Measurements from ENCODE around the gene FDX2. TPM values are rescaled to one million over a fixed set of nuclear protein-coding genes. Genes with fewer than 3 reads are reported as not detected.
A peak's percentile ranks its signal among the peaks of the same experiment; 100 is the strongest.

FDX2 gene
- total RNA-seq (10 to 100 TPM; 19.8 to 25.4 TPM), polyA plus RNA-seq (ENCODE audit: insufficient read length in 6 of 6) (10 to 100 TPM; 16.0 to 20.8 (median 19.3) TPM)
- long read RNA-seq, donor 1, transcript FDX2-202 (5 exons, 1,012 nt) = major isoform, 22 of 26 reads
- long read RNA-seq, donor 1, partial matches to known transcripts = 0 of 26 reads
- long read RNA-seq, donor 1, other reads (novel, unspliced or antisense) = 0 of 26 reads
- long read RNA-seq, donor 2, transcript FDX2-202 (5 exons, 1,012 nt) = major isoform, 10 of 12 reads
- long read RNA-seq, donor 2, partial matches to known transcripts = 0 of 12 reads
- long read RNA-seq, donor 2, other reads (novel, unspliced or antisense) = 0 of 12 reads
- long read RNA-seq, donor 3, transcript FDX2-202 (5 exons, 1,012 nt) = major isoform, 14 of 17 reads
- long read RNA-seq, donor 3, partial matches to known transcripts = 0 of 17 reads
- long read RNA-seq, donor 3, other reads (novel, unspliced or antisense) = 0 of 17 reads
- long read RNA-seq, donor 4, transcript FDX2-202 (5 exons, 1,012 nt) = major isoform, 19 of 34 reads
- long read RNA-seq, donor 4, transcript FDX2-203 (4 exons, 635 nt) = minor isoform, 8 of 34 reads
- long read RNA-seq, donor 4, partial matches to known transcripts = 5 of 34 reads
- long read RNA-seq, donor 4, other reads (novel, unspliced or antisense) = 0 of 34 reads
- long read RNA-seq, donor 5, transcript FDX2-202 (5 exons, 1,012 nt) = major isoform, 13 of 21 reads
- long read RNA-seq, donor 5, transcript FDX2-203 (4 exons, 635 nt) = minor isoform, 8 of 21 reads
- long read RNA-seq, donor 5, partial matches to known transcripts = 0 of 21 reads
- long read RNA-seq, donor 5, other reads (novel, unspliced or antisense) = 0 of 21 reads
- long read RNA-seq, donor 6, transcript FDX2-203 (4 exons, 635 nt) = minor isoform, 7 of 21 reads
- long read RNA-seq, donor 6, transcript FDX2-202 (5 exons, 1,012 nt) = major isoform, 14 of 21 reads
- long read RNA-seq, donor 6, partial matches to known transcripts = 0 of 21 reads
- long read RNA-seq, donor 6, other reads (novel, unspliced or antisense) = 0 of 21 reads
- long read RNA-seq, donor 7, transcript FDX2-202 (5 exons, 1,012 nt) = major isoform, 7 of 8 reads
- long read RNA-seq, donor 7, partial matches to known transcripts = 0 of 8 reads
- long read RNA-seq, donor 7, other reads (novel, unspliced or antisense) = 0 of 8 reads
- long read RNA-seq, donor 8, transcript FDX2-202 (5 exons, 1,012 nt) = major isoform, 16 of 18 reads
- long read RNA-seq, donor 8, partial matches to known transcripts = 0 of 18 reads
- long read RNA-seq, donor 8, other reads (novel, unspliced or antisense) = 0 of 18 reads
- long read RNA-seq, donor 9 = 0 reads
- long read RNA-seq, donor 10, transcript FDX2-202 (5 exons, 1,012 nt) = major isoform, 7 of 18 reads
- long read RNA-seq, donor 10, transcript FDX2-203 (4 exons, 635 nt) = minor isoform, 6 of 18 reads
- long read RNA-seq, donor 10, partial matches to known transcripts = 1 of 18 reads
- long read RNA-seq, donor 10, other reads (novel, unspliced or antisense) = 3 of 18 reads
- long read RNA-seq, donor 11 = 0 reads
- long read RNA-seq, donor 12, transcript FDX2-202 (5 exons, 1,012 nt) = major isoform, 10 of 16 reads
- long read RNA-seq, donor 12, transcript FDX2-203 (4 exons, 635 nt) = minor isoform, 5 of 16 reads
- long read RNA-seq, donor 12, partial matches to known transcripts = 0 of 16 reads
- long read RNA-seq, donor 12, other reads (novel, unspliced or antisense) = 0 of 16 reads

DNA sequence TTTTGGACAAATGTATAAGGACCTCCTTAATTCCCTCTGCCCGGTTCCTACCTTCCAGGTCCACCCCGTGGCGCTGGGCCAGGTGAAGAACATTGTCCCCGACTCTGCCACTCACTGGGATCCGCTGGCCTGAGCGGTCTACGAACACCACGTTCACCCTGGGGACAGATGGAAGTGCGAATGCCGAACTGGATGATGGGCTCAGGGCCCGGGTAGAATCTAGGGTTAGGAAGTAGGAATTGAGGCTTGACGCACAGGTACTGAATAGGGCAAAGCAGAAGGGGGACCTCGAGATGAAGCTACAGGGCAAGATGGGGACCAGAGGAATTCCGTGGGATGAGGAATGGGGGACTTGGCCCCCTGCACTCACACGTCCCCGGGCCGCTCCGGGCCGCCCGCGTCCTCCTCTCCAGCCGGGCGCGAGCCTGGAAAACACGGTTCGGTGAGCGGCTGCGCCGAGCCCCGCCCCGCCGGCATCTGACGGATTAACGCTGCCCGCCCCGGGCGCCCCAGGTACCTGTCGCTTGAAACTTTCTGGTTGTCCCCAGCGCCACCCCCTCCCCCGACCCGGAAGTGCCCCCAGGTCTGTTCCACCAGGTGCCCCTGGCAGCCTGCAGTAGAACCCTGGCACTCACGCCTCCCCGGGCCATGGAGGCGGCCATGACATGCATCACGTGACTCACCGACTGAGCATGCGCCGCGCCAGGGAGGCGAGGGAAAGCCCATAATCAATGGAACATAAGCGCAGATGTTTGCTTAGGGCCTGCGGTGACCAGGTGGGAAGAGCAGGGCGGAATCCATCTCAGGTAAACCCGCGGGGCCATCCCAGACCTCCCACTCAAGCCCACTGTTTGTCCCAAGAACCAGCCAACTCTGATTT is at the start of gene FDX2:
Gene FDX2 (minus strand): TSS at position 681 of the 880 bp plus-strand sequence. CDS start 19 bp downstream, at position 662.
- intact Hi-C loops (cut with DNase I) = no loop called here
- H3K27ac ChIP-seq = peak within 1 kb of the TSS; percentile 13 to 63
- H3K9me3 ChIP-seq = no peaks in the 10 kb centered on the region
- H3K4me1 ChIP-seq = peaks cover 4 to 19% of the 10 kb centered on the region in 2 donors
- DNase-seq (peak; percentile 79 to 97 (median 88)), ATAC-seq (peak; percentile 92)
- H3K27me3 ChIP-seq = no peaks in the 10 kb centered on the region
- TF ChIP-seq, protein P1, sequence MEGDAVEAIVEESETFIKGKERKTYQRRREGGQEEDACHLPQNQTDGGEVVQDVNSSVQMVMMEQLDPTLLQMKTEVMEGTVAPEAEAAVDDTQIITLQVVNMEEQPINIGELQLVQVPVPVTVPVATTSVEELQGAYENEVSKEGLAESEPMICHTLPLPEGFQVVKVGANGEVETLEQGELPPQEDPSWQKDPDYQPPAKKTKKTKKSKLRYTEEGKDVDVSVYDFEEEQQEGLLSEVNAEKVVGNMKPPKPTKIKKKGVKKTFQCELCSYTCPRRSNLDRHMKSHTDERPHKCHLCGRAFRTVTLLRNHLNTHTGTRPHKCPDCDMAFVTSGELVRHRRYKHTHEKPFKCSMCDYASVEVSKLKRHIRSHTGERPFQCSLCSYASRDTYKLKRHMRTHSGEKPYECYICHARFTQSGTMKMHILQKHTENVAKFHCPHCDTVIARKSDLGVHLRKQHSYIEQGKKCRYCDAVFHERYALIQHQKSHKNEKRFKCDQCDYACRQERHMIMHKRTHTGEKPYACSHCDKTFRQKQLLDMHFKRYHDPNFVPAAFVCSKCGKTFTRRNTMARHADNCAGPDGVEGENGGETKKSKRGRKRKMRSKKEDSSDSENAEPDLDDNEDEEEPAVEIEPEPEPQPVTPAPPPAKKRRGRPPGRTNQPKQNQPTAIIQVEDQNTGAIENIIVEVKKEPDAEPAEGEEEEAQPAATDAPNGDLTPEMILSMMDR (IDR thresholded peaks at IDR 0.05) = no peak
- H3K36me3 ChIP-seq = peaks cover 0 to 51% of the 10 kb centered on the region in 2 donors
- peak within 1 kb of the TSS; percentile 92 to 94 for H3K4me3 ChIP-seq

DNA sequence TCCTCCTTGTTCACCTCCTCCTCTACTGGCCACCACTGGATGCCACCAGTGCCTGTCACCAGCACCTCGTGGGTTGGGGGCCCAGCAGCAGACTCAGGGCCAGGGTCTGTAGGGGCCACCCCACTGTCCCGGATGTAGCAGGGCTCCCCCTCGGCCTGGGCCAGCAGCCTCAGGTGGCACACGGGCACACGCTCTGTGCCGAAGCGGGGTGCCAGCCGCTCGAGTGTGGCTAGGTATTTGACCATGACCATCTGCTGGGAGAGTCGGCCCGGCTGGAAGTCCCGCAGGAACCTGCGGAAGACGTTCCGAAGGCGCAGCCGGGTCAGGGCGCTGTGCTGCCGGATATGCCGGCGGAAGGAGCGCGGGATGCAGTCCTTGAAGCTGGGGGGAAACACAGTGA is 49.7 kb upstream of the FDX2 start:
- no peaks in the 10 kb centered on the region for H3K27me3 ChIP-seq
- DNase-seq = no peak
- TF ChIP-seq, protein P1 (IDR thresholded peaks at IDR 0.05) = no peak
- peaks cover 0 to 100% of the 10 kb centered on the region in 2 donors for H3K36me3 ChIP-seq
- no peak for ATAC-seq
- intact Hi-C loops (cut with DNase I) = no loop called here
- H3K9me3 ChIP-seq = no peaks in the 10 kb centered on the region
- no peaks in the 10 kb centered on the region for H3K4me1 ChIP-seq
- H3K4me3 ChIP-seq = no peak overlapping the region
- H3K27ac ChIP-seq = no peak overlapping the region

DNA sequence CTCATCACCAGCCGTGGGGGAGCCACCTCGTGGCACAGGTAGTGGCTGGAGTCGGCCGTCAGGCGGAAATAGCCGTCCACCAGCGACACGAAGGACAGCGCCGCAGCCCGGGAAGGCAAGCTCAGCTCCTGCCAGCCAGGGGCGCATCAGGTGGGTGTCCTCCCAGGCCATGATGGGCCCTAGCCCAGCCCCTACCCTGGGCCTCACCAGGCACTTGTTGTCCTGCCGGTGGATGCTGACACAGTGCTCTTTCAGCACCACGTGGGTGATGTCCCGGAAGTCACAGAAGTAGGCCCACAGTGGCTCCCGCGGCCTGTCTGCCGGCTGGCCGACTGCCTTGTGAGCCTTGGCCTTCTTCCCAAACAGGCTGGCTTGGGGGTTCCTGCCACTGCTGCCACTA is 48.8 kb upstream of the FDX2 start:
- no peak for DNase-seq
- Histone ChIP-seq H3K36me3 (peaks cover 0 to 100% of the 10 kb centered on the region in 2 donors), H3K4me1 (no peaks in the 10 kb centered on the region), H3K9me3 (no peaks in the 10 kb centered on the region), H3K4me3 (no peak overlapping the region), H3K27ac (no peak overlapping the region), H3K27me3 (no peaks in the 10 kb centered on the region)
- TF ChIP-seq, protein P1 (IDR thresholded peaks at IDR 0.05) = no peak
- intact Hi-C loops (cut with DNase I) = no loop called here
- no peak for ATAC-seq

DNA sequence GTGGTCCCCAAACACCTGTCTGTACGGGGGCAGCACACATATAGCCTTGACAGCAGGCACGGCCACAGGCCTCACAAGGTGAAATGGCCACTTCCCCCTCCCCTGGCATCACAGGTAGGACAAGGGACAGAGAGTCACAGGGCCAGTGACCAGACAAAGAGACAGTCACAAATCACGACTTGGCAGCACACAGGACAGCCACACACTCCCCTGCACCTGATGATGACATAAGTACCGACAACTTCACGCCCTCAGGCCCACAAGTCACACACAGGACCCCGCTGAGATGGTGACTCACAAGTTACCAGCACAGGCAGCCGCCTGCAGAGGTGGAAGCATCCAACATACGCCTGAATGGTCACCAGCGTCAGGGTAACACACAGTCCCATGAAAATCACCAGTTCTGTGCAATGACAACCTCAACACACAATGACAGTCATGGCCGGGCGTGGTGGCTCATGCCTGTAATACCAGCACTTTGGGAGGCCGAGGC is 48.0 kb upstream of the FDX2 start:
- intact Hi-C loops (cut with DNase I) = no loop called here
- H3K36me3 ChIP-seq = peaks cover 0 to 100% of the 10 kb centered on the region in 2 donors
- no peaks in the 10 kb centered on the region for H3K4me1 ChIP-seq
- H3K27me3 ChIP-seq = no peaks in the 10 kb centered on the region
- DNase-seq (no peak), ATAC-seq (no peak)
- no peak overlapping the region for H3K4me3 ChIP-seq
- TF ChIP-seq, protein P1 (IDR thresholded peaks at IDR 0.05) = no peak
- no peaks in the 10 kb centered on the region for H3K9me3 ChIP-seq
- H3K27ac ChIP-seq = no peak overlapping the region
